OCI-LY3 (cell line): Measurements from ENCODE around the gene AIG1.

Experiments used
- EZH2phosphoT487 ChIP-seq: fragments of 200-600 bp; shearing (Covaris generic); IDR thresholded peaks from 2 replicates; pipeline ENCODE4 v1.6.1; 2018; ENCODE audit warnings: antibody characterized with exemption, mixed run types, low read depth
- TF ChIP-seq, protein P1 (sequence below): fragments of 200-600, 300-600 bp; sonication (generic); IDR thresholded peaks from 2 replicates; pipeline ENCODE4 v1.5.1; 2014; ENCODE audit warnings: antibody characterized with exemption, low read length, low read depth

GRCh38 chr6:143119260-143119659 is 58.6 kb downstream of the AIG1 start:
- TF ChIP-seq, protein P1, sequence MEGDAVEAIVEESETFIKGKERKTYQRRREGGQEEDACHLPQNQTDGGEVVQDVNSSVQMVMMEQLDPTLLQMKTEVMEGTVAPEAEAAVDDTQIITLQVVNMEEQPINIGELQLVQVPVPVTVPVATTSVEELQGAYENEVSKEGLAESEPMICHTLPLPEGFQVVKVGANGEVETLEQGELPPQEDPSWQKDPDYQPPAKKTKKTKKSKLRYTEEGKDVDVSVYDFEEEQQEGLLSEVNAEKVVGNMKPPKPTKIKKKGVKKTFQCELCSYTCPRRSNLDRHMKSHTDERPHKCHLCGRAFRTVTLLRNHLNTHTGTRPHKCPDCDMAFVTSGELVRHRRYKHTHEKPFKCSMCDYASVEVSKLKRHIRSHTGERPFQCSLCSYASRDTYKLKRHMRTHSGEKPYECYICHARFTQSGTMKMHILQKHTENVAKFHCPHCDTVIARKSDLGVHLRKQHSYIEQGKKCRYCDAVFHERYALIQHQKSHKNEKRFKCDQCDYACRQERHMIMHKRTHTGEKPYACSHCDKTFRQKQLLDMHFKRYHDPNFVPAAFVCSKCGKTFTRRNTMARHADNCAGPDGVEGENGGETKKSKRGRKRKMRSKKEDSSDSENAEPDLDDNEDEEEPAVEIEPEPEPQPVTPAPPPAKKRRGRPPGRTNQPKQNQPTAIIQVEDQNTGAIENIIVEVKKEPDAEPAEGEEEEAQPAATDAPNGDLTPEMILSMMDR = no peak
- TF ChIP-seq EZH2phosphoT487 = no peak
